ENCODE data around the gene NPDC1.
"Not testable (repeated sequence)": the region's sequence is repeated elsewhere in the genome, so short reads cannot be mapped to it uniquely, and the experiment has no call there.

NPDC1 gene

DNA sequence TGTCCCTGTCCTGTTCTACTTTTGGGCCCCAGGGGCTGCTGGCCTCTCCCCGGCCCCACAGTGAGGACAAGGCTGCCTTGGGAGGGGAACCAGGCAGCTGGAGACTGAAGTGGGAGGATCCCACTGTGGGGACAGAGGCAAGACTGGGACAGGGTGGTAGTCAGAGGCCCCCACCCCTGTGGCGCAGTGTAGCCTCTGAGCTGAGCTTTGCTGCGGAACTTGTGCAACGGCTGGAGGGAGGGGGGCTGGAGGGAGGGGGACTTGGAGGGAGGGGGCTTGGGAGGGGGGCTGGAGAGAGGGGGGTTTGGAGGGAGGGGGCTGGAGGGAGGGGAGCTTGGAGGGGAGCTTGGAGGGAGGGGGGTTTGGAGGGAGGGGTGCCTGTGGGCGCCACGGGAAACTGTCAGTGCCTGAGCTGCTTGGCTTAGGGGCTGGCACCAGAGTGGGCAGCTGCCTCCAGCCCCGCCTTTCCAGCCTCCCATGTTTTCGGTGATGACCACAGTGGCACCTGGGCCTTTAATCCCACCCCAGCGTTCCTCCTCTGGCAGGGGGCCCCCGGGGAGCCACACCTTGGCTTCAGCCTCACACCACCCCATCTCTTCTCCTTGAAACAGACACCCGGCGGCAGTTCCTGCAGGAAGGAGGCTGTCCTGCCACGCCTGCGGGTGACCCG lies 11.8 kb downstream of the NPDC1 start:
- no peaks in the 10 kb centered on the region for H3K27me3 ChIP-seq
- H3K27ac ChIP-seq: peak overlapping the region; percentile 91
- peaks cover 53% of the 10 kb centered on the region for H3K36me3 ChIP-seq
- H3K4me1 ChIP-seq (ENCODE audit: control insufficient read depth in 1 of 2, insufficient read depth in 1 of 2, low read depth in 1 of 2, low read length in 1 of 2): peaks cover 58 to 67% of the 10 kb centered on the region in 2 experiments
- no peaks in the 10 kb centered on the region for H3K9me3 ChIP-seq
- TF ChIP-seq, protein P1, sequence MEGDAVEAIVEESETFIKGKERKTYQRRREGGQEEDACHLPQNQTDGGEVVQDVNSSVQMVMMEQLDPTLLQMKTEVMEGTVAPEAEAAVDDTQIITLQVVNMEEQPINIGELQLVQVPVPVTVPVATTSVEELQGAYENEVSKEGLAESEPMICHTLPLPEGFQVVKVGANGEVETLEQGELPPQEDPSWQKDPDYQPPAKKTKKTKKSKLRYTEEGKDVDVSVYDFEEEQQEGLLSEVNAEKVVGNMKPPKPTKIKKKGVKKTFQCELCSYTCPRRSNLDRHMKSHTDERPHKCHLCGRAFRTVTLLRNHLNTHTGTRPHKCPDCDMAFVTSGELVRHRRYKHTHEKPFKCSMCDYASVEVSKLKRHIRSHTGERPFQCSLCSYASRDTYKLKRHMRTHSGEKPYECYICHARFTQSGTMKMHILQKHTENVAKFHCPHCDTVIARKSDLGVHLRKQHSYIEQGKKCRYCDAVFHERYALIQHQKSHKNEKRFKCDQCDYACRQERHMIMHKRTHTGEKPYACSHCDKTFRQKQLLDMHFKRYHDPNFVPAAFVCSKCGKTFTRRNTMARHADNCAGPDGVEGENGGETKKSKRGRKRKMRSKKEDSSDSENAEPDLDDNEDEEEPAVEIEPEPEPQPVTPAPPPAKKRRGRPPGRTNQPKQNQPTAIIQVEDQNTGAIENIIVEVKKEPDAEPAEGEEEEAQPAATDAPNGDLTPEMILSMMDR (IDR thresholded peaks at IDR 0.05): no peak
- peak overlapping the region; percentile 83 to 86 for H3K4me3 ChIP-seq (ENCODE audit: low read depth in 1 of 2, low read length in 1 of 2)

DNA sequence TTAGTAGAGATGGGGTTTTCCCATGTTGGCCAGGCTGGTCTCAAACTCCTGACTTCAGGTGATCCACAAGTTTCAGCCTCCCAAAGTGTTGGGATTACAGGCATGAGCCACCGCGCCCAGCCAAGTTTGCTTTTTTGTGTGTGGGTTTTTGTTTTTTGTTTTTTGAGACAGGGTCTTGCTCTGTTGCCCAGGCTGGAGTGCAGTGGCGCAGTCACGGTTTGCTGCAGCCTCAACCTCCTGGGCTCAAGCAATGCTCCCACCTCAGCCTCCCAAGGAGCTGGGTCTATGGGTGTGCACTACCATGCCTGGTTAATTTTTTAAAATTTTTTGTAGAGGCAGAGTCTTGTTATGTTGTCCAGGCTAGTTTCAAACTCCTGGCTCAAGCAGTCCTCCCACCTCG lies 12.5 kb downstream of the NPDC1 start:
- Histone ChIP-seq H3K4me3 (ENCODE audit: low read depth in 1 of 2, low read length in 1 of 2) (peak overlapping the region; percentile 83 to 86), H3K4me1 (ENCODE audit: control insufficient read depth in 1 of 2, insufficient read depth in 1 of 2, low read depth in 1 of 2, low read length in 1 of 2) (peaks cover 65 to 74% of the 10 kb centered on the region in 2 experiments), H3K36me3 (peaks cover 48% of the 10 kb centered on the region), H3K27ac (peak overlapping the region; percentile 91)
- H3K27me3 ChIP-seq, H3K9me3 ChIP-seq: not testable (repeated sequence)

DNA sequence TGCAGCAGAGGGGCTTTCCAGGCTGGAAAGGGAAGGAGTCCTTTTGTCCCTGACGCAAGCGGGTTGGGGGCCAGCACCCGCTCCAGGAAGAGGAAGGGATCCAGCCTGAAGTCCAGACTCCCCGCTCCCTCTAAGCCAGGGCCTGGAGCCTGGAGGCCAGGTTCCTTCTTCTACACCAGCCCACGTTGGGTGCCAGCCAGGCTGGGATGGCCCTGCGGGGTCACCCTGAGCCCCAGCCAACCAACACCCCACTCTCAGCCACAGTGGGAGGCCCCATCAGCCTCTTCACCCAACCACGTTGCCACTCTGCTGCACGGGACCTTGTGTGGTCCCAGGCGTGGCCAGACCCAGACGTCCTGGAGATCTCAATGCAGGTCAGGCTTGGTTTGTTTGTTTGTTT lies 13.1 kb downstream of the NPDC1 start:
- Histone ChIP-seq H3K4me3 (ENCODE audit: low read depth in 1 of 2, low read length in 1 of 2) (peak overlapping the region; percentile 83 to 86), H3K27me3 (no peaks in the 10 kb centered on the region), H3K4me1 (ENCODE audit: control insufficient read depth in 1 of 2, insufficient read depth in 1 of 2, low read depth in 1 of 2, low read length in 1 of 2) (peaks cover 67 to 75% of the 10 kb centered on the region in 2 experiments), H3K36me3 (peaks cover 43% of the 10 kb centered on the region), H3K27ac (peak overlapping the region; percentile 91), H3K9me3 (no peaks in the 10 kb centered on the region)
- TF ChIP-seq, protein P1 (IDR thresholded peaks at IDR 0.05): no peak

DNA sequence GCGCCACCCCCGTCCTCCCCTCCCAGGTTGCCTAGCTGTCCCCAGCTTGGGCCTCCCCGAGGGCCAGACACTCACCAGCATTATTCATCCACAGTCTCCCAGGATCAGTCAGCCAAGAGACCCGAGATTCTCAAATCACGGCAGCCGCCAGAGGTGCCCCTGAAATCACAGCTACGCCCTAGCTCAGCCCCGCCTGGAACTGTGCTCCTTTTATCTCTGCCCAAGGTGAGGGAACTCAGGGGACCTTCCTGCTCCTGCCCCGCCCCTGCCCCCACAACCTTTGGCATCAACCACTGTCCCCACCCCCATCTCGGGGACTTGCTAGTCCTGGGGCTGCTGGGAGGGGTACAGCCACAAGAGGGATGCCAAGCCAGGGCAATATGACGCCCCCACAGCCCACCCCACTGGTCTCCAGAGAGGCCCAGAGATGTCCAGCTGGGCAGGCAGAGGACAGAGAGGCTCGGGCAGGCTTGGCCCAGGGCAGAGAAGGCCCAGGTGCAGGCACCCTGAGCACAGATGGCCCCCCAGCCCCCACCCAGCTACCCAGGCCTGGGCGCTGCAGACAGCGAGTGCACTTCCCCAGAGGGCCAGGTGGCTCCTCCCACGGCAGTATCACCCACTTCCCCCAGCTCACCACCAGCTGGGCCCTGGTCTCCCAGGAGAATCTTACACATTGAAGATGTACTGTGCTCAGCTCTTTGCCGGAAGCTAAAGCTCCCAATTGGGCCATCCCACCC lies 13.9 kb downstream of the NPDC1 start, which contains the start of gene FUT7:
TSS of gene FUT7 (minus strand) at position 185 of the 737 bp plus-strand sequence. CDS start at position 88, 97 bp downstream.
- Histone ChIP-seq H3K36me3 (peaks cover 36% of the 10 kb centered on the region), H3K27me3 (peaks cover 6% of the 10 kb centered on the region), H3K9me3 (no peaks in the 10 kb centered on the region), H3K4me3 (ENCODE audit: low read depth in 1 of 2, low read length in 1 of 2) (peak within 1 kb of the TSS; percentile 83 to 86), H3K27ac (peak within 1 kb of the TSS; percentile 91), H3K4me1 (ENCODE audit: control insufficient read depth in 1 of 2, insufficient read depth in 1 of 2, low read depth in 1 of 2, low read length in 1 of 2) (peaks cover 74 to 81% of the 10 kb centered on the region in 2 experiments)
- TF ChIP-seq, protein P1 (IDR thresholded peaks at IDR 0.05): peak; percentile 57

DNA sequence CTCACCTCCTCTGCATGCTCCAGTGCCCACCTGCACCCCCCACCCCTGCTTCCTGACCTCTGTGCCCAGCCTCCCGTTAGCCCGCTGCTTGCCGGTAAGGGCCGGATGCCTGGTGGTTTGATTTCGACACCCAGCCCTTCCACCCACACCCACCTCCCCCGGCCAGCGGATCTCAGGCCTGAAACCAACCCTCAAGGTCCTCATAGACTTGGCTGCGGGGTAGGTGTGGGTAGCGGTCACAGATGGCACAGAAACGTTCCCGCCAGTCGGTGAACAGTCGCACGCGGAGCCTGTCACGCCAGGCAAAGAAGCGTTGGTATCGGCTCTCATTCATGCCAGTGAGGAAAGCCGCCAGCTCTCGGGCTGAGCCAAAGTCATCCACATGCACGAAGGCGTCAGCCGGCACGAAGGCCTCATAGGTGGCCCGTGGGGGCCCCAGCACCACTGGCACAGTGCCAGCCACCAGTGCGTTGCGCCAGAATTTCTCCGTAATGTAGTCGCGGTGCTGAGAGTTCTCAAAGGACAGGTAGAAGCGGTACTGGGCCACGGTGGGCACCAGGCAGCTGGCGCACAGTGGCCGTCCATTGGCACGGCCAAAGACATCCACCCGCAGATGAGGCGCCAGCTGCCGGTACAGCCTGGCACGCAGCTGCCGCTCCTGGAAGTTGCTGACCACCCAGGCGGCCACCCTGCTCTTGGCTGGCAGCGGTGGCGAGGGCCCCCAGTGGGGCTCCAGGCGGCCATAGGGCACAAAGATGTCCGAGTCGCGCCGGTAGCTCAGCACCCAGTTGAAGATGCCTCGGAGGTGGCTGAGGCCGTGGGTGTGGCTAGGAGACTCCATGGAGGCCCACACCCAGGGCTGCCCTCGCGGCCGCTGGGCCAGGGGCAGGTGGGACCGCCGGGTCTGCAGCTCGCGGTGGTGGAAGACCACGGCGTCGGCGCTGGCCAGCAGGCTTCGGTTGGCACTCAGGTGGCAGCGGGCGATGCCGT lies 15.1 kb downstream of the NPDC1 start:
- TF ChIP-seq, protein P1 (IDR thresholded peaks at IDR 0.05): no peak
- peak overlapping the region; percentile 91 for H3K27ac ChIP-seq
- H3K27me3 ChIP-seq: peaks cover 10% of the 10 kb centered on the region
- H3K9me3 ChIP-seq: no peaks in the 10 kb centered on the region
- H3K4me3 ChIP-seq (ENCODE audit: low read depth in 1 of 2, low read length in 1 of 2): peak overlapping the region; percentile 83 to 86
- H3K4me1 ChIP-seq (ENCODE audit: control insufficient read depth in 1 of 2, insufficient read depth in 1 of 2, low read depth in 1 of 2, low read length in 1 of 2): peaks cover 75 to 80% of the 10 kb centered on the region in 2 experiments
- peaks cover 25% of the 10 kb centered on the region for H3K36me3 ChIP-seq
